GM18867 (cell line): ENCODE data around the gene SLC35B4.
A peak's percentile ranks its signal among the peaks of the same experiment; 100 is the strongest.

Source experiments
- ATAC-seq: cut with Tn5 transposase; IDR thresholded peaks from one replicate; pipeline ENCODE4 v1.9.1; 2021; ENCODE audit warnings: mild to moderate bottlenecking, moderate library complexity; ENCODE audit not compliant: unreplicated experiment

SLC35B4 gene

GRCh38 chr7:134293002-134293740 is 23.6 kb downstream of the SLC35B4 start:
- peak; percentile 100 for ATAC-seq

GRCh38 chr7:134290286-134290685 is 26.4 kb downstream of the SLC35B4 start:
- no peak for ATAC-seq

- ATAC-seq = no peak
Observed at GRCh38 chr7:134289841-134290240, 26.9 kb downstream of the SLC35B4 start.

- no peak for ATAC-seq
Observed at GRCh38 chr7:134289423-134289822, 27.3 kb downstream of the SLC35B4 start.

- no peak for ATAC-seq
Observed at GRCh38 chr7:134287916-134288659, 28.6 kb downstream of the SLC35B4 start.

GRCh38 chr7:134284952-134285351 is 31.8 kb downstream of the SLC35B4 start:
- ATAC-seq = no peak

GRCh38 chr7:134284011-134284410 is 32.7 kb downstream of the SLC35B4 start:
- no peak for ATAC-seq

- ATAC-seq = no peak
Observed at GRCh38 chr7:134280508-134280907, 36.2 kb downstream of the SLC35B4 start.

GRCh38 chr7:134279898-134280297 is 36.8 kb downstream of the SLC35B4 start:
- no peak for ATAC-seq

- no peak for ATAC-seq
Observed at GRCh38 chr7:134279336-134279735, 37.4 kb downstream of the SLC35B4 start.

GRCh38 chr7:134278502-134279153 is 38.1 kb downstream of the SLC35B4 start:
- ATAC-seq = no peak

GRCh38 chr7:134276951-134277350 is 39.8 kb downstream of the SLC35B4 start:
- no peak for ATAC-seq

GRCh38 chr7:134262322-134262721 is 54.4 kb downstream of the SLC35B4 start:
- no peak for ATAC-seq

GRCh38 chr7:134255814-134256213 is 60.9 kb downstream of the SLC35B4 start:
- ATAC-seq = no peak

GRCh38 chr7:134254311-134254710 is 62.4 kb downstream of the SLC35B4 start:
- ATAC-seq = no peak

- no peak for ATAC-seq
Observed at GRCh38 chr7:134248196-134248595, 68.5 kb downstream of the SLC35B4 start.

GRCh38 chr7:134246761-134247160 is 70.0 kb downstream of the SLC35B4 start:
- no peak for ATAC-seq

- ATAC-seq = no peak
Observed at GRCh38 chr7:134246347-134246746, 70.4 kb downstream of the SLC35B4 start.

- ATAC-seq = peak; percentile 79
Observed at GRCh38 chr7:134245253-134245652, 71.5 kb downstream of the SLC35B4 start.
